HepG2 (cell line): Measurements from ENCODE around the gene FADD.

Experiments used
- ARID2 ChIP-seq: sonication (generic); formaldehyde crosslinking; IDR thresholded peaks from 2 replicates; pipeline ENCODE4 v1.8.1; 2022; ENCODE audit warnings: mild to moderate bottlenecking, missing genetic modification reagents, borderline replicate concordance
- POLR2A ChIP-seq, 2 experiments: IDR thresholded peaks; 2 replicates each; pipeline ENCODE4 v1.6.1; 2011; ENCODE audit warnings: low read depth in 2 of 2, low read length in 2 of 2, mild to moderate bottlenecking in 1 of 2, moderate library complexity in 1 of 2; ENCODE audit not compliant: insufficient read depth in 1 of 2

GRCh38 chr11:70194792-70195791 is 8.0 kb upstream of the FADD start:
- TF ChIP-seq ARID2: no peak
- no peak for TF ChIP-seq POLR2A (IDR thresholded peaks at IDR 0.05; ENCODE audit: insufficient read depth in 1 of 2, low read depth in 2 of 2, low read length in 2 of 2)
